Subcutaneous abdominal adipose tissue (tissue), 5 donors: ENCODE data around the gene FOXK1.

Source experiments
- H3K27ac ChIP-seq: one replicate; pipeline ENCODE4 v1.7.0; 2013; ENCODE audit warnings: low read depth, mild to moderate bottlenecking, inconsistent platforms, low read length, moderate library complexity
- H3K27me3 ChIP-seq, 5 donors: one replicate each; pipeline ENCODE4 v1.7.0; 2013; ENCODE audit warnings: low read length in 5 of 5, inconsistent platforms in 1 of 5; ENCODE audit not compliant: control insufficient read depth in 5 of 5, insufficient read depth in 4 of 5
- H3K36me3 ChIP-seq, 5 donors: one replicate each; pipeline ENCODE4 v1.7.0; 2013; ENCODE audit warnings: low read length in 5 of 5; ENCODE audit not compliant: control insufficient read depth in 5 of 5, insufficient read depth in 5 of 5
- H3K4me1 ChIP-seq, 5 donors: one replicate each; pipeline ENCODE4 v1.7.0; 2013; ENCODE audit warnings: low read length in 5 of 5, mild to moderate bottlenecking in 3 of 5, moderate library complexity in 1 of 5; ENCODE audit not compliant: control insufficient read depth in 5 of 5, insufficient read depth in 5 of 5
- H3K4me3 ChIP-seq, 5 donors: one replicate each; pipeline ENCODE4 v1.7.0; 2013; ENCODE audit warnings: low read length in 5 of 5, low read depth in 1 of 5
- H3K9ac ChIP-seq, 5 donors: one replicate each; pipeline ENCODE4 v1.7.0; 2013; ENCODE audit warnings: low read length in 5 of 5, mild to moderate bottlenecking in 4 of 5, moderate library complexity in 3 of 5
- H3K9me3 ChIP-seq, 5 donors: one replicate each; pipeline ENCODE4 v1.7.0; 2013; ENCODE audit warnings: low read length in 5 of 5; ENCODE audit not compliant: control insufficient read depth in 5 of 5
- donor health status: healthy.
- donor health status: healthy.
- donor health status: healthy.
- donor health status: healthy.
- donor health status: healthy.

FOXK1 gene

GRCh38 chr7:4769761-4770160, 87.7 kb downstream of the FOXK1 start:
- H3K4me3 ChIP-seq = no peak overlapping the region

GRCh38 chr7:4770886-4771285, 88.8 kb downstream of the FOXK1 start:
- Histone ChIP-seq H3K4me1 (peaks cover 4 to 13% (median 11%) of the 10 kb centered on the region in 5 donors), H3K4me3 (no peak overlapping the region), H3K9me3 (no peaks in the 10 kb centered on the region), H3K36me3 (peaks cover 0 to 16% (median 4%) of the 10 kb centered on the region in 5 donors), H3K27me3 (no peaks in the 10 kb centered on the region), H3K9ac (no peak overlapping the region), H3K27ac (no peak overlapping the region)

More at GRCh38 chr7:4769761-4770160, 87.7 kb downstream of the FOXK1 start:
- Histone ChIP-seq H3K9me3 (no peaks in the 10 kb centered on the region), H3K9ac (no peak overlapping the region), H3K27me3 (no peaks in the 10 kb centered on the region), H3K27ac (no peak overlapping the region), H3K4me1 (peaks cover 3 to 12% (median 8%) of the 10 kb centered on the region in 5 donors), H3K36me3 (peaks cover 0 to 26% (median 7%) of the 10 kb centered on the region in 5 donors)

- Histone ChIP-seq H3K4me3 (no peak overlapping the region), H3K9ac (no peak overlapping the region), H3K4me1 (peaks cover 4 to 22% (median 20%) of the 10 kb centered on the region in 5 donors), H3K9me3 (no peaks in the 10 kb centered on the region), H3K36me3 (peaks cover 0 to 12% (median 0%) of the 10 kb centered on the region in 5 donors), H3K27ac (no peak overlapping the region), H3K27me3 (no peaks in the 10 kb centered on the region)
Observed at GRCh38 chr7:4771737-4772136, 89.6 kb downstream of the FOXK1 start.

- Histone ChIP-seq H3K36me3 (peaks cover 0 to 8% (median 0%) of the 10 kb centered on the region in 5 donors), H3K9me3 (no peaks in the 10 kb centered on the region), H3K4me1 (peaks cover 4 to 26% (median 23%) of the 10 kb centered on the region in 5 donors), H3K4me3 (no peak overlapping the region), H3K9ac (no peak overlapping the region), H3K27me3 (no peaks in the 10 kb centered on the region), H3K27ac (no peak overlapping the region)
Observed at GRCh38 chr7:4772306-4772705, 90.2 kb downstream of the FOXK1 start.

GRCh38 chr7:4774007-4774406, 91.9 kb downstream of the FOXK1 start:
- no peaks in the 10 kb centered on the region for H3K27me3 ChIP-seq
- peak overlapping the region in 1 of 5 donors; percentile 99 for H3K9ac ChIP-seq
- peaks cover 0 to 2% (median 0%) of the 10 kb centered on the region in 5 donors for H3K36me3 ChIP-seq
- H3K4me1 ChIP-seq = peaks cover 4 to 34% (median 27%) of the 10 kb centered on the region in 5 donors
- H3K4me3 ChIP-seq = peak overlapping the region in 2 of 5 donors; percentile 92 to 97
- no peak overlapping the region for H3K27ac ChIP-seq
- no peaks in the 10 kb centered on the region for H3K9me3 ChIP-seq

GRCh38 chr7:4774658-4775249, 92.7 kb downstream of the FOXK1 start:
- Histone ChIP-seq H3K27ac (peak overlapping the region; percentile 99), H3K4me3 (peak overlapping the region; percentile 81 to 97 (median 93)), H3K36me3 (peaks cover 0 to 2% (median 0%) of the 10 kb centered on the region in 5 donors), H3K9me3 (no peaks in the 10 kb centered on the region), H3K4me1 (peaks cover 4 to 34% (median 27%) of the 10 kb centered on the region in 5 donors), H3K9ac (peak overlapping the region; percentile 71 to 99 (median 97)), H3K27me3 (no peaks in the 10 kb centered on the region)

- Histone ChIP-seq H3K36me3 (peaks cover 0 to 2% (median 0%) of the 10 kb centered on the region in 5 donors), H3K9me3 (no peaks in the 10 kb centered on the region), H3K4me1 (peaks cover 4 to 34% (median 27%) of the 10 kb centered on the region in 5 donors), H3K27ac (peak within 1 kb of the TSS; percentile 99), H3K9ac (peak within 1 kb of the TSS; percentile 83 to 99 (median 97)), H3K27me3 (no peaks in the 10 kb centered on the region), H3K4me3 (peak within 1 kb of the TSS; percentile 81 to 97 (median 93))
Observed at GRCh38 chr7:4775250-4775847, 93.3 kb downstream of the FOXK1 start, which contains the start of gene AP5Z1. TSS of gene AP5Z1 (plus strand) at chr7:4775623. CDS start at chr7:4775716, 93 bp downstream.

- H3K36me3 ChIP-seq = peaks cover 0 to 7% (median 6%) of the 10 kb centered on the region in 5 donors
Observed at GRCh38 chr7:4775848-4776623, 93.9 kb downstream of the FOXK1 start.

GRCh38 chr7:4779118-4779517, 97.0 kb downstream of the FOXK1 start:
- no peak overlapping the region for H3K27ac ChIP-seq
- peaks cover 0 to 37% (median 35%) of the 10 kb centered on the region in 5 donors for H3K36me3 ChIP-seq
- no peak overlapping the region for H3K4me3 ChIP-seq
- H3K9me3 ChIP-seq = no peaks in the 10 kb centered on the region
- H3K27me3 ChIP-seq = no peaks in the 10 kb centered on the region
- no peak overlapping the region for H3K9ac ChIP-seq
- peaks cover 4 to 32% (median 26%) of the 10 kb centered on the region in 5 donors for H3K4me1 ChIP-seq

More at GRCh38 chr7:4775848-4776623, 93.9 kb downstream of the FOXK1 start:
- Histone ChIP-seq H3K27ac (peak overlapping the region; percentile 99), H3K9ac (peak overlapping the region; percentile 83 to 99 (median 97)), H3K4me1 (peaks cover 4 to 34% (median 27%) of the 10 kb centered on the region in 5 donors), H3K27me3 (no peaks in the 10 kb centered on the region), H3K9me3 (no peaks in the 10 kb centered on the region), H3K4me3 (peak overlapping the region; percentile 81 to 97 (median 93))
